ENCODE results near the gene ETV2.

DNA sequence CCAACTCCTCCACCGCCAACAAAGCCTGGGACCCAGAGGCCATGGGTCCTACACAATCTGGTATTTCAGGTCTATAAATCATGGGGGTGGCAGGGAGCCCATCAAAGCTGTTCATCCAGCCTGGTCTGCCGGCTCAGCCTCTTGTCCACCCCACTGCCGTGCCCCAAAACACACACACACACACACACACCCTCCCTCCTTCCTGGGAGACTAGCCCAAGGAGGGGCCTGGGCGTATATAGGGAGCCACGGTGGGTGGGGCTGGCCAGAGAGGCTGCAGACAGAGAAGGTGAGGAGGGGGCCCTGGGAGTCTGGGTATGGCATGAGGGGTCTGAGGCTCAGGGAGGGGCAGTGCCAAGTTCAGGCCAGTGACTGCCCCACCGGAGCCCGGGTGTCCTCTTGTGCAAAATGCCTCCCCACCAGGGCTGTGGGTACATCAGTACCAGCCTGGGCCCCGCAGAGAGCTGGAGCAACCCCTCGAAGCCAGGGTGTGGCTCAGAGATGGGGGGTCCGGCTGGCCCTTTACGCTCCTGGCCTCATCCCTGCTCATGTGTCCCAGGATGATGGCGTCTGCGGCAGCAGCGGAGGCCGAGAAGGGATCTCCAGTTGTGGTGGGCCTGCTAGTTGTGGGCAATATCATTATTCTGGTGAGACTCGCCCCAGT lies 24.8 kb downstream of the ETV2 start, which contains the start of gene UPK1A:
- TF ChIP-seq, protein P1, sequence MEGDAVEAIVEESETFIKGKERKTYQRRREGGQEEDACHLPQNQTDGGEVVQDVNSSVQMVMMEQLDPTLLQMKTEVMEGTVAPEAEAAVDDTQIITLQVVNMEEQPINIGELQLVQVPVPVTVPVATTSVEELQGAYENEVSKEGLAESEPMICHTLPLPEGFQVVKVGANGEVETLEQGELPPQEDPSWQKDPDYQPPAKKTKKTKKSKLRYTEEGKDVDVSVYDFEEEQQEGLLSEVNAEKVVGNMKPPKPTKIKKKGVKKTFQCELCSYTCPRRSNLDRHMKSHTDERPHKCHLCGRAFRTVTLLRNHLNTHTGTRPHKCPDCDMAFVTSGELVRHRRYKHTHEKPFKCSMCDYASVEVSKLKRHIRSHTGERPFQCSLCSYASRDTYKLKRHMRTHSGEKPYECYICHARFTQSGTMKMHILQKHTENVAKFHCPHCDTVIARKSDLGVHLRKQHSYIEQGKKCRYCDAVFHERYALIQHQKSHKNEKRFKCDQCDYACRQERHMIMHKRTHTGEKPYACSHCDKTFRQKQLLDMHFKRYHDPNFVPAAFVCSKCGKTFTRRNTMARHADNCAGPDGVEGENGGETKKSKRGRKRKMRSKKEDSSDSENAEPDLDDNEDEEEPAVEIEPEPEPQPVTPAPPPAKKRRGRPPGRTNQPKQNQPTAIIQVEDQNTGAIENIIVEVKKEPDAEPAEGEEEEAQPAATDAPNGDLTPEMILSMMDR (IDR thresholded peaks at IDR 0.05; ENCODE audit: low read depth, low read length), result no peak
- TF ChIP-seq MAX (IDR thresholded peaks at IDR 0.05; ENCODE audit: low read depth, low read length), result no peak
- TF ChIP-seq POLR2A (IDR thresholded peaks at IDR 0.05; ENCODE audit: extremely low read depth, insufficient read length), result no peak

All from NB4 (cell line).